Endothelial cell of umbilical vein (primary cell): ENCODE measurements around the gene LRRC32. TPM values are rescaled to one million over a fixed set of nuclear protein-coding genes. Genes with fewer than 3 reads are reported as not detected.
A peak's percentile ranks its signal among the peaks of the same experiment; 100 is the strongest.

Source experiments
- BruUV-seq: library from RNA; stranded (reverse); fragments of 400-500 nt; replicated peaks from 2 replicates; lab custom pipeline; 2021; lab: Mats Ljungman, UMichigan
- CTCF ChIA-PET: fragments of 300-600, 350-600 bp; sonication (Branson Sonifier 250); formaldehyde crosslinking; loops from one replicate; lab custom pipeline; 2021; ENCODE audit warnings: antibody characterized with exemption, inconsistent platforms; lab: Charles Lee
- POLR2A ChIA-PET: fragments of 300-600, 350-600 bp; sonication (Branson Sonifier 250); formaldehyde crosslinking; loops from one replicate; lab custom pipeline; 2021; ENCODE audit warnings: antibody characterized with exemption, inconsistent platforms; lab: Charles Lee
- DNase-seq: peaks from one replicate; pipeline ENCODE4 v3.0.0-alpha.2; 2011; ENCODE audit warnings: low read depth, low spot score
- FAIRE-seq: peaks from 2 replicates; lab custom pipeline; 2011; peaks lifted over from hg19 to GRCh38; lab: Jason Lieb, UNC
- H2AFZ ChIP-seq: 2 replicates; pipeline ENCODE4 v1.6.0; 2012; ENCODE audit warnings: low read depth, low read length, control low read depth, inconsistent platforms
- H3K27ac ChIP-seq: 2 replicates; pipeline ENCODE4 v1.5.1; 2011; ENCODE audit warnings: low read depth, mild to moderate bottlenecking, control low read depth, low read length, moderate library complexity; ENCODE audit not compliant: insufficient read depth
- H3K27me3 ChIP-seq, 2 experiments: 2 replicates each; pipeline versions ENCODE4 v1.6.0 to v1.6.1; 2011; ENCODE audit warnings: low read length in 2 of 2, mixed read lengths in 1 of 2; ENCODE audit not compliant: control insufficient read depth in 2 of 2, insufficient read depth in 2 of 2
- H3K36me3 ChIP-seq, 2 experiments: 2 replicates in 1 of 2; 3 replicates in 1 of 2; pipeline ENCODE4 v1.5.1; 2011; ENCODE audit warnings: low read length in 2 of 2, mild to moderate bottlenecking in 1 of 2, moderate library complexity in 1 of 2; ENCODE audit not compliant: control insufficient read depth in 2 of 2, insufficient read depth in 2 of 2; ENCODE audit errors: extremely low read depth in 1 of 2
- H3K4me1 ChIP-seq: 3 replicates; pipeline ENCODE4 v1.5.1; 2011; ENCODE audit warnings: mild to moderate bottlenecking, low read length; ENCODE audit not compliant: control insufficient read depth, insufficient read depth; ENCODE audit errors: extremely low read depth
- H3K4me2 ChIP-seq: 2 replicates; pipeline ENCODE4 v1.6.1; 2011; ENCODE audit warnings: low read length, control low read depth, mixed read lengths; ENCODE audit not compliant: insufficient read depth
- H3K4me3 ChIP-seq, 3 experiments: fragments of 200-600 bp in 1 of 3; sonication (generic), shearing (Covaris generic) in 1 of 3; replicated peaks in 1 of 3; 2 replicates each; pipeline ENCODE4 v1.5.1; 2011 to 2016; ENCODE audit warnings: control low read depth in 3 of 3, low read length in 3 of 3, mild to moderate bottlenecking in 2 of 3, inconsistent platforms in 1 of 3, low read depth in 1 of 3, moderate library complexity in 1 of 3; ENCODE audit not compliant: insufficient read depth in 1 of 3
- H3K79me2 ChIP-seq: 2 replicates; pipeline ENCODE4 v1.6.0; 2012; ENCODE audit warnings: low read length, inconsistent platforms; ENCODE audit not compliant: control insufficient read depth, insufficient read depth
- H3K9ac ChIP-seq: replicated peaks from 2 replicates; pipeline ENCODE3; 2011; ENCODE audit warnings: low read length, control low read depth; ENCODE audit not compliant: insufficient read depth; ENCODE audit errors: extremely low read depth
- H3K9me1 ChIP-seq: replicated peaks from 3 replicates; pipeline ENCODE4 v1.6.0; 2011; ENCODE audit warnings: mild to moderate bottlenecking, low read length; ENCODE audit not compliant: control insufficient read depth, insufficient read depth; ENCODE audit errors: extremely low read depth
- H3K9me3 ChIP-seq: replicated peaks from 2 replicates; pipeline ENCODE4 v1.5.1; 2012; ENCODE audit warnings: low read length, inconsistent platforms; ENCODE audit not compliant: control insufficient read depth, insufficient read depth
- H4K20me1 ChIP-seq: replicated peaks from 2 replicates; pipeline ENCODE3; 2011; ENCODE audit warnings: mild to moderate bottlenecking, low read length; ENCODE audit not compliant: control insufficient read depth, insufficient read depth; ENCODE audit errors: extremely low read depth
- EZH2 ChIP-seq: IDR thresholded peaks from 2 replicates; pipeline ENCODE4 v1.6.1; 2012; ENCODE audit warnings: borderline replicate concordance, low read depth, mild to moderate bottlenecking, moderate library complexity, low read length, inconsistent platforms; ENCODE audit not compliant: severe bottlenecking
- FOS ChIP-seq: IDR thresholded peaks from 2 replicates; pipeline ENCODE4 v1.6.1; 2011; ENCODE audit warnings: mild to moderate bottlenecking, low read length, moderate library complexity, borderline replicate concordance; ENCODE audit not compliant: insufficient read depth
- GATA2 ChIP-seq: IDR thresholded peaks from 2 replicates; pipeline ENCODE4 v1.7.0; 2011; ENCODE audit warnings: low read depth, mild to moderate bottlenecking, moderate library complexity, mixed read lengths, low read length; ENCODE audit not compliant: insufficient read length, insufficient read depth
- JUN ChIP-seq: IDR thresholded peaks from 2 replicates; pipeline ENCODE4 v1.6.1; 2011; ENCODE audit warnings: borderline replicate concordance, low read depth; ENCODE audit not compliant: insufficient read length, insufficient read depth
- MYC ChIP-seq: IDR thresholded peaks from one replicate; pipeline ENCODE4 v1.6.1; 2011; ENCODE audit warnings: mild to moderate bottlenecking, low read depth, low read length
- POLR2A ChIP-seq: IDR thresholded peaks from 2 replicates; pipeline ENCODE4 v1.6.1; 2012; ENCODE audit warnings: low read depth, mild to moderate bottlenecking, control low read depth, low read length
- POLR2AphosphoS5 ChIP-seq: IDR thresholded peaks from 2 replicates; pipeline ENCODE4 v1.6.1; 2012; ENCODE audit warnings: low read depth, mild to moderate bottlenecking, control low read depth, low read length, moderate library complexity; ENCODE audit not compliant: insufficient read depth
- dilution Hi-C: fragments of 300-500 bp; cut with MboI; formaldehyde crosslinking; loops from one replicate; pipeline ENCODE4 v1.15.0; 2019; ENCODE audit warnings: low sequenced_read_pairs; ENCODE audit not compliant: extremely low pct_ligation_motif_present
- intact Hi-C: fragments of 100-400 bp; cut with micrococcal nuclease; formaldehyde crosslinking; loops from one replicate; pipeline ENCODE4 v1.10.0; 2022
- polyA plus RNA-seq, 4 experiments: library from polyadenylated mRNA; depleted of rRNA in 3 of 4; stranded (reverse) in 3 of 4; unstranded in 1 of 4; fragments of >200 nt; gene quantifications; 2 replicates each; pipeline versions ENCODE4 v1.2.1 to v1.2.3, GENCODE V29; 2011 to 2012; ENCODE audit warnings: missing spikeins in 1 of 4
- total RNA-seq: library from RNA; stranded (reverse); gene quantifications from 2 replicates; pipeline ENCODE4 v1.2.3, GENCODE V29; 2021
- TF ChIP-seq, protein P1 (sequence below): IDR thresholded peaks from 2 replicates; pipeline ENCODE4 v1.6.1; 2011; ENCODE audit not compliant: insufficient read depth, insufficient read length
- TF ChIP-seq, protein P2 (sequence below), 2 donors: IDR thresholded peaks; 1 replicate in 1 of 2; 2 replicates in 1 of 2; pipeline ENCODE4 v1.5.1; 2011; ENCODE audit warnings: low read length in 2 of 2, mild to moderate bottlenecking in 2 of 2, moderate library complexity in 2 of 2, control low read depth in 1 of 2, inconsistent platforms in 1 of 2, low read depth in 1 of 2; ENCODE audit not compliant: insufficient read depth in 1 of 2; ENCODE audit errors: extremely low read depth in 1 of 2

Gene LRRC32
- total and polyA plus RNA-seq, 2 donors (not counting 3 experiments of a cell fraction or from before 2014, with no cell fraction given), result 77.2 to 117 TPM

DNA sequence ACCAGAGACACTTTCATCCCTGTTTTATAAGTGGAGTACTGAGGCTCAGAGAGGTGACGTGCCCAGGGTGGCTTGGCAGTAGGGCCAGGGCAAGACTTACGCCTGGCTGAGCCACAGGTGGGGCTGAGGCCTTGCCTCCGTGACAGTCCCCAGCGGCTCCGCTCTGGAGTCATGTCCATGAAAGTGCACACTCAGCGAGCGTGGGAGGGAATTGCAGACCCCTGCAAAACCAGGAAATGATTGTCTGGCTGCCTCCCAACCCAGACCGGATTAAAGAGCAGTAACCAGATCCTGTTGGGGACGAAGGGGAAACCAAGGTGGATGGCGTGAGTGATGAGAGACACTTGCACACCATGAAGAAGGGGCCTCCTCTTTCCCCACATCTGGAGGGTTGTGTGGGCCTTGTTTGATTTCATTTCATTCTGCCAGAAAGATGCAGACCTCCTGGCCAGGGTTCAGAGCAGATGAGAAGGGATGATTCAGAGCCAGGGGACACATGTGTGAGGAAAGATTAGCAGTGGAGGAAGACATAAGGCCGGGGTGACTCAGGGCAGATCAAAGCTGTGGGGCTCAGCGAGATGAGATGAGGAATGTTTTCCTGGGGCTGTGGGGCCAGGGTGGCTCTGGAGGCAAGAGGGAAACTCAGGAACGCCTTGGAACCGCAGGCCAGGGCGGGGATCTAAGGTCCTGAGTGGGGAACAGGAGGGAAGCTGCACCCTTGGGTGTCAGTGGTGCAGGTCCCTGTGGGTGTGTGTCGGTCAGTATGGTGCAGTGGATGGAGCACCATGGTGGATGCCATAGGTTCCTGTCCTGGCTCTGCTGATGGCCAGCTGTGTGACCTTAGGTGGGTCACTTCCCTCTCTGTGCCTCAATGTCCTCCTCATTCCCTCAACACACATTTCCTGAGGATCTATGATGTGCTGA is 29.9 kb upstream of the LRRC32 start:
- no peak overlapping the region for H3K4me3 ChIP-seq

More for the DNA sequence above, 29.9 kb upstream of the LRRC32 start:
- TF ChIP-seq JUN, result peak; percentile 95
- TF ChIP-seq GATA2, result peak; percentile 98
- TF ChIP-seq FOS, result peak; percentile 97
- no peak for TF ChIP-seq MYC
- TF ChIP-seq, protein P1, sequence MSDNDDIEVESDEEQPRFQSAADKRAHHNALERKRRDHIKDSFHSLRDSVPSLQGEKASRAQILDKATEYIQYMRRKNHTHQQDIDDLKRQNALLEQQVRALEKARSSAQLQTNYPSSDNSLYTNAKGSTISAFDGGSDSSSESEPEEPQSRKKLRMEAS, result no peak
- TF ChIP-seq POLR2AphosphoS5, result peak; percentile 93
- TF ChIP-seq, protein P2, sequence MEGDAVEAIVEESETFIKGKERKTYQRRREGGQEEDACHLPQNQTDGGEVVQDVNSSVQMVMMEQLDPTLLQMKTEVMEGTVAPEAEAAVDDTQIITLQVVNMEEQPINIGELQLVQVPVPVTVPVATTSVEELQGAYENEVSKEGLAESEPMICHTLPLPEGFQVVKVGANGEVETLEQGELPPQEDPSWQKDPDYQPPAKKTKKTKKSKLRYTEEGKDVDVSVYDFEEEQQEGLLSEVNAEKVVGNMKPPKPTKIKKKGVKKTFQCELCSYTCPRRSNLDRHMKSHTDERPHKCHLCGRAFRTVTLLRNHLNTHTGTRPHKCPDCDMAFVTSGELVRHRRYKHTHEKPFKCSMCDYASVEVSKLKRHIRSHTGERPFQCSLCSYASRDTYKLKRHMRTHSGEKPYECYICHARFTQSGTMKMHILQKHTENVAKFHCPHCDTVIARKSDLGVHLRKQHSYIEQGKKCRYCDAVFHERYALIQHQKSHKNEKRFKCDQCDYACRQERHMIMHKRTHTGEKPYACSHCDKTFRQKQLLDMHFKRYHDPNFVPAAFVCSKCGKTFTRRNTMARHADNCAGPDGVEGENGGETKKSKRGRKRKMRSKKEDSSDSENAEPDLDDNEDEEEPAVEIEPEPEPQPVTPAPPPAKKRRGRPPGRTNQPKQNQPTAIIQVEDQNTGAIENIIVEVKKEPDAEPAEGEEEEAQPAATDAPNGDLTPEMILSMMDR (IDR thresholded peaks at IDR 0.05; ENCODE audit: extremely low read depth in 1 of 2, insufficient read depth in 1 of 2, low read depth in 1 of 2, low read length in 2 of 2), result no peak
- no peak for TF ChIP-seq EZH2
- peak; percentile 52 for TF ChIP-seq POLR2A
- Histone ChIP-seq H2AFZ (no peak overlapping the region), H3K36me3 (no peaks in the 10 kb centered on the region), H3K27me3 (no peaks in the 10 kb centered on the region), H3K4me2 (peak overlapping the region; percentile 2), H3K9me1 (no peaks in the 10 kb centered on the region), H3K79me2 (no peaks in the 10 kb centered on the region), H3K9me3 (no peaks in the 10 kb centered on the region), H4K20me1 (no peaks in the 10 kb centered on the region), H3K9ac (peak overlapping the region; percentile 44), H3K27ac (peak overlapping the region; percentile 53), H3K4me1 (peaks cover 29% of the 10 kb centered on the region)
- intact Hi-C loops (no loop called here), dilution Hi-C loops (no loop called here)
- ChIA-PET POLR2A (no interaction called here), CTCF (interaction anchor here (4.8 kb wide), 1 partner anchor 21 kb away, joined by 23 read pairs; no protein-coding TSS in a partner anchor)
- FAIRE-seq (peak; percentile 97), DNase-seq (peak; percentile 95)
- BruUV-seq, result no TSS peak
